Measurements from ENCODE around the gene UGT3A2. TPM values are rescaled to one million over a fixed set of nuclear protein-coding genes. Genes with fewer than 3 reads are reported as not detected.
"Not testable (repeated sequence)": the region's sequence is repeated elsewhere in the genome, so short reads cannot be mapped to it uniquely, and the experiment has no call there.

UGT3A2 gene
- polyA plus RNA-seq, 4 donors, result 11.2 to 18.7 (median 15.2) TPM

DNA sequence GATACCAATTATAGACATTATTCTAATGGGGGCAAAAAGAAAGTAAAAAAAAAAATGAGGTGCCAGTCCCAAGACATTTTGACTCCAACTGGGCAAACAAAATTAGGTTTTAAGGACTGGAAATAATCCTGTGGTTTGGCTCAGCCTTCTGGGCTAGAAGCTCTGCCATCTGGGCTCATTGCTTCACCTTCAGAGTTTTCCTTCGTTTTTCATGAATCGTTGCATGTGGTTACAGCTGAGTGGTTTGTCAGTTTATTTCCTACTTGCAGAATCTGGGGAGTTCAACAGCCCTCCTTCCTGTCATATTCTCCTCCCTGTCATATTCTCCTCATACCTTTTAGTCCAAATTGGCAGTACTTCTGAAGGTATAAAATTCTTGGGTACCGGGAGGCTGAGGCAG, 12.0 kb downstream of the UGT3A2 start:
- DNase-seq (ENCODE audit: low read depth in 4 of 4, low spot score in 3 of 4), result no peak

DNA sequence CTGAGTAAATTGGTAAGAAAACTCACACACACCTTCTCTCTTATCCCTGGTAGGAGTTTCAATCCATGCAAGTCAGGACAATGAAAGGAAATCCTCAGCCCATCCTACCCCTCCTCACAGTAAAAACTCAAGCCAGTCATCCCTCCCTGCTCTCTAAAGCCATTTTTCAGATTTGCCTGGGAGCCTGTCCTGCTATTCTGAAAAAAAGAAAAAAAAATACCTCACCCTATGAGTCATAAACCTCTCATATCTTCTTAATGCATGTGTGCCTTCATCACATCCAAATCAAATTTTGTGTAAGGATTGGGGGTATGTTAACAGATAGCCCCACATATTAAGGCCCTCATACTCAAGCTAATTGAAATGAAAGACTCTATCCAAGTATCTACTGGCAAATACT, 14.1 kb downstream of the UGT3A2 start:
- no peak for DNase-seq (ENCODE audit: low read depth in 4 of 4, low spot score in 3 of 4)

DNA sequence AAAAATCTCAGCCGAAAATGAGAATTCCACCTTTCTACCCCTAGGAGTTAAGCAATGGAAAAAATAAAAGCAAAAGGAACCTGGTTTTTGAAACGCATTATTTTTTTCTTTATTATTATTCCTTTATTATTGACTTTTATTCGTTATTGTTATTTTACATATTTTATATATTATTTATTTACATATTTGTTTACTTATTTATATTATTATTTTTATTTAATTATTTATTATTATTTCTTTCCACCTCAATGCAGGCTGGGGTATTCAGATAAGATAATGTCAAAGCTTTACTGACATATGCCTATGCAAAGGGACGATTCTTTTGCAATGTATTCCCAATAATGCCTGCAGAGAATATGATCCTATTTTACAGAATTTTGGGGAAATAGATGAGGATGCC, 16.7 kb downstream of the UGT3A2 start:
- no peak for DNase-seq (ENCODE audit: low read depth in 4 of 4, low spot score in 3 of 4)

DNA sequence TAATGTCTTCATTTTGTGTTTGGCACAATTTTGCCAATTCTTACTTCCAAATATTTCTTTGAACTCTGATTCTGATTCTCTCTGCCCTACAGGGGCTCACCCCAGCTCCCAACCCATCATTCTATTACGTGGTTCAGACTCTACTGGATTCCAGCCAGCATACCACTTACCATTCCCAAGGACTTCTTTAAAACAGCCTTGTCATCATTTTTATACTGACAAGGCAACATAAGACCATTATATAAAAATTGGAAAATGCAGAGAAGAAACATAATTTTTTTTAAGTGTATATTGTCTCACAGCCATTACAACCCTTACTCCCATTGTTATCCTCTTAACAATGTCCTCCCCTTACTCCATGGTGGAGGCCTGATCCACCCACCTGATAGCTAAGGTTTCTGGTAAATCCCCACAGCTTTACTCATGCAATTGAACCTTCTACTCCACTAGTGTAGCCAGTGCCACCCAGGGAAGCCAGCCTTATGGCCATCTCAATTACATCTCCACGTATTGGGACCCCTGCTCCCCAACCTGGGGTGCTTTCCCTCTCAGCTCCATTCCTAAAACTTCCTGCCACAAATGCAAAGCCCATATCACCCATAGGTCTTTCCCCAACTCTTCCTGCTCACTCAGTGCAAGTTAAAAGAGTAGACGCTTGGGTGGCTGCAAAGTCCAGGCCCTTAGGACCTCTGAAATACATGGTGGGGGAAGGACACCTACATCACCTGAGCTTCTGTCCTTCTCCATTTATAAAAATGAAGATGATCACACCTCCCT, 19.1 kb downstream of the UGT3A2 start:
- DNase-seq (ENCODE audit: low read depth in 4 of 4, low spot score in 3 of 4), result no peak

DNA sequence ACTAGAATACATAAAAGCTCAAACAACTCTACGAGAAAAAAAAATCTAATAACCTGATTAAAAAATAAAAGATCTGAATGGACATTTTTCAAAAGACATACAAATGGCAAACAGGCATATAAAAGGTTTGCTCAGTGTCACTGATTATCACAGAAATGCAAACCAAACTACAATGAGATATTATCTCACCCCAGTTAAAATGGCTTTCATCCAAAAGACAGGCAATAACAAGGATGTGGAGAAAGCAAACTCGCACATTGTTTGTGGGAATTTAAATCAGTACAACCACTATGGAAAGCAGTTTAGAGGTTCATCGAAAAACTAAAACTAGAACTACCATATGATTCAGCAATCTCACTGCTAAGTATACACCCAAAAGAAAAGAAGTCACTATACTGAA, 20.8 kb downstream of the UGT3A2 start:
- no peak for DNase-seq (ENCODE audit: low read depth in 4 of 4, low spot score in 3 of 4)

DNA sequence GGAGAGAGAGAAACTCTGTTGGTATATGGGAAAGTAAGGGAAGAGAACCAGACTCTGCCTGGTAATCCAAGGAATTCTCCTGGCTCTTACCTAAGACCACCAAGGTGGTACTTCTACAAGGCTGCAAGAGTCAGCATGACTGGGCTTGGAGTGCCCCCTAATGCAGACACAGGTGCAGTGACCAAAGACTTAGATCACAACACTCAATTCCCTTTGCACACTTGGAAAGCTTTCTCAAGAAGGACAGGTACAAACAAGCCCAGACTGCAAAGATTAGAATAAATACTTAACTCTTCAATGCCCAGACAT, 25.2 kb downstream of the UGT3A2 start:
- no peak for DNase-seq (ENCODE audit: low read depth in 4 of 4, low spot score in 3 of 4)

DNA sequence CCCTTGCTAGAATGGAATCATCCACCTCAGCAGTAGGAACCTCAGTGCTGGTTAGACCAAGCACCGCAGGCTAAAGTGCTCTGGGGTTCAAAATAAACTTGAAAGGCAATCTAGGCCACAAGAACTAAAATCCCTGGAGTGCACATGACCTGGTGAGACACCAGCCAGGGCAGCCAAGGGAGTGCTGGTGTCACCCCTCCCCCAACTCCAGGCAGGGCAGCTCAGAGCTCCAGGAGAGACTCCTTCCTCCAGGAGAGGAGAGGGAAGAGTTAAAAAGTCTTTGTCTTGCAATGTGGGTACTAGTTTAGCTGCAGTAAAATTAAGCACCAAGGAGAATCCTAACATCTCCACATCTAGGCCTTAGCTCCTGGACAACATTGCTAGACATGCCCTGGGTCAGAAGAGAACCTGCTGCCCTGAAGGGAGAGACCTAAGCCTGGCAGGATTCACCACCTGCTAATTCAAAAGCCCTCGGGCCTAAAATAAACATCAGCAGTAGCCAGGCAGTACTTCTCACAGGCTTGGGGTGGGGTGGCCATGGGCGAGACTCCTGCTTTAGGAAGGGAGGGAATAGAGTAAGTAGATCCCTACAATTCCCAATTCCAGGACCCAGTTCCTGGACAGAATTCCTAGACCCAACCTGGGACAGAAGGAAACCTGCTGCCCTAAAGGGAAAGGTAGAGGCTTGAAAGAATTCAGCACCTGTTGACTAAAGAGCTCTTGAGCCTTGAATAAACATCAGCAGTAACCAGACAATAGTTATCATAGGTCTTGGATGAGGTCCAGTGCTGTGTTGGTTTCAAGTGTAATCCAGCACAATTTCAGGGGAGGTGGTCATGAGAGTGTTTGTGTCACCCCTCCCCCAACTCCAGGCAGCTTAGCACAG, 25.8 kb downstream of the UGT3A2 start:
- DNase-seq (ENCODE audit: low read depth in 4 of 4, low spot score in 3 of 4), result no peak

DNA sequence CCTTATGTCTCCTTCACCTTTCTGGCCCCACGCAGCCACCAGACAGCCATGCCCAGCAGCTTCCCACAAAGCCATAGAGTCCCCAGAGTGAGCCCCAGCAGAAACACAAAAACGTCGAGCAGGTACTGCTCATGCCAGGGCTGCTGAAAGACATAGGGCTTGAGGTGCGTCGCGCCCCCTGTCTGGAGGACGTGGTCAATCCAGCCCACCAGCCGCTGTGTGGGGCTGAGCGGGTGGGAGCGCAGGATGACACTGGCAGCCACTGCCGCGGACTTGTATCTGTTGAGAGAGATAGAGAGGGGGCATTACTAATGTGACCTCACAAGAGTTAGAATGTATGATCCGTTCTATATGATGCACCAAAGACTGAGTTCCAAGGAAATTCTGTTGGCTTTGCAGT, 31.0 kb downstream of the UGT3A2 start:
- no peak for DNase-seq (ENCODE audit: low read depth in 4 of 4, low spot score in 3 of 4)

DNA sequence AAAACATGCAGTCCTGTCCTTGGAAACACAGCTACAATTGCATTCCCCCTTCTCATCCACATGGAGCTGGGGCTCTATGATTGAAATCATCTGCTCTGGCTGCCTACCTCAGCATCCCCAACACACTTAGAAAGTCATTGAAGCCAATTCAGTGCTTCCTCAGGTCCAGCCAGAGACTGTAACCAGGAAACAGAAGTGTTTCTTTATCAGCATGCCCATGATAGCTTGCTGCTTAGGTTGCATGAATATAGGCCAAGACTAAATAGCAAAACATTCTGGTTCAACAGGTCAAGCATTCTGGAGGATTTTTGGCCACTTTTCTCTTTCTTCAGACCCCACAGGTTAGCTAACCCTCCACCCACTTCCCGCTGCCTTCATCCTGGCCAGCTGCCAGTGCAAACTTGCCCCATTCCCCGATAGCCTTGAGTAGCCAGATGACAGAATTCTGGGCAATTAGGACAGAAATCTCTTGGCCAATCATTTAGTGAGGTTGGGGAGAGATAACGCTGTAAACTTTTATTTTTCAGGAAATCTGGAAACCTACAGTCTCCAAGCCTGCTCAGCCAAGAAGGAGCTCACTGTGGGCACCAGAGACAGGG, 32.0 kb downstream of the UGT3A2 start:
- DNase-seq (ENCODE audit: low read depth in 4 of 4, low spot score in 3 of 4), result not testable (repeated sequence)

DNA sequence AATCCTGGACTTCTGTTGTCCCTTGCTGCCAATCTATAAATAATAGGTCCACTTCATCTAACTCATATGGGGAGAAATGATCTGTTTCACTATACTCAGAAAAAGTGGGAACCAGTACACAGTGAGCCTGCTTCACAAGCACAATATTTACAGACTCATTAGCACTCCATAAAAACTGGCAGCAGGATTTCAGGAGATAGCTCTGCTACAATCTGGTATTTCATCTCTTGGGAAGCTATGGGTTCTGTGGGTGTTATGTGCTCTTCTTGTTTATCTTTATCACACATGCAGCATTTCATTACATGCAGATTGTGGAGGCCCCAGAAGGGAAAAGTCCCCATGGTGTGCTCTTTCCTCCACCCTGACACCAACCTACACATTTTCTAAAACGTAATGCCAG, 33.2 kb downstream of the UGT3A2 start:
- DNase-seq (ENCODE audit: low read depth in 4 of 4, low spot score in 3 of 4), result no peak

DNA sequence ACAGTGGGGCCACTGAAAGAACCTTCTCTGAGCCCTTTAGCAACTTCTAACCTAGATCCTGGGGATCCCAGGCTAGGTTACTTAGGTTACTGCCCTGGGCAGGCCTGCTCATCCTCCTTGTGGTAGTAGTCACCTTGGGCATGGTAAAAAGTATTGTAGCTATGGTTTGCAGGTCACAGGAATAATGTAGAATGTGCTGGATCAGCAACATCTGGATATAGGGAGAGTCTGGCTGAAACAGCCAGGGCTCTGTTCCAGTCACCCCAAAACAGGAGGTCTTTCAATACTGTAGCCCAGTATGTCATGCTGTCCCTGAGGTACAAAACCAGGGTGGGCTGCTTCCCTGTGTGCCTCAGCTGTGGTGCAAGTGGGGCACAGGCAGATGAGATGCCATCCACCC, 33.6 kb downstream of the UGT3A2 start:
- no peak for DNase-seq (ENCODE audit: low read depth in 4 of 4, low spot score in 3 of 4)

DNA sequence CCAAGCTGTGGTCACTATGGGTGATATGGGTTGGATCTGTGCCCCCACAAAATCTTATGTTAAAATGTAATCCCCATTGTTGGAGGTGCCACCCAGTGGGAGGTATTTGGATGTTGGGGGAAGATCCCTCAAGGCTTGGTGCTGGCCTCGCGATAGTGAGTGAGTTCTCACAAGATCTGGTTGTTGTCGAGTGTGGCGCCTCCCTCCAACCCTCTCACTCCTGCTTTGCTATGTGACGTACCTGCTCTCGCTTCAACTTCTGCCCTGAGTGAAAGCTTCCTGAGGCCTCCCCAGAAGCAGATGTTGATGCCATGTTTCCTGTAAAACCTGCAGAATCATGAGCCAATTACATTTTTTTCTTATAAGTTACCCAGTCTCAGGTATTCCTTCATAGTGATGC, 35.5 kb downstream of the UGT3A2 start:
- no peak for DNase-seq (ENCODE audit: low read depth in 4 of 4, low spot score in 3 of 4)

DNA sequence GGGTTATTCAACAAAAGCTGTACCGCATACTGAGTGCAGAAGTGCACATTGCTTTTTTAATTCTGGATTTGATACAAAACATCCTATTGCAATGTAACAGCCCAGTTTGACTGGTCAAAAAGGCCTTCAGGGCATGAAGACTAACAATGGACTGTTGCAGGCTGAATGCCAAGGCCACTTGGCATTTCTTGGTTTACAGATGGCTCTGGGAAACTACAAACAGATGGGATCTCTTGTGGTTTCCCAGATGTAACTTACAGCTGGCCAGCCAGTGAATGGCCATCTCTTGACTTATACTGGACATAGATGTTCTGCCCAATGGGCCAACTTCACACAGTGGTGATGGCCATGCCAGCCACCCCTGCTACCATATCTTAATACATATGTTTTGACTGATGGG, 36.8 kb downstream of the UGT3A2 start:
- no peak for DNase-seq (ENCODE audit: low read depth in 4 of 4, low spot score in 3 of 4)

DNA sequence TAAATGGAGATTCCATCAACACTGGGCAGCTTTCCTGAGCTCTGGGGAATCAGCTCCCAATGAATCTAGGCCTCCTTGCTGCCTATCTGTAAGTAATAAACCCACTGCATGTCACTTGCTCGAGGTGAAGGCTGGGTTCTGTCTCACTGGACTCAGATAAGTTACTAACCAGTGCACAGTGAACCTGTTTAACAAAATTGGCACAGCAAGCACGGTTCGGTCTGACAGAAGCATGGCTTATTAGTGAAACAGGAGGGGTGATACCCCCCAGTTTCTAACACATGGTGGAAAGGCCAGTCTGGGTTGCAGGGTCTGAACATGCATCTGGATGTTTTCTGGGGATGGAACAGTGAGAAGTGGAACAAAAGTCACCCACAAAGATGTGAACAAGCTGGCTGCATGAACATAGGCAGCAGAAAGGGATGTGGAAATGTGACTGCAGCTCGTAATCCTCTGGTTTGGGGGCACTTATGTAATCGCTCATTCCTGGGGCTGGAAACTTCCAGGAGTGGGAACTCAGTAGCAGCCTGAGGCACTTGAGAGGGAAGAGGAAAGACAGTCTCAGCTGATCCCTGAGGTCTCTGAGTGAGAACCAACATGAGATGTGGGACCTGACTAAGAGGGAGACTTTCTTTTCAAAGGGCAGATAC, 37.7 kb downstream of the UGT3A2 start:
- DNase-seq (ENCODE audit: low read depth in 4 of 4, low spot score in 3 of 4), result no peak

DNA sequence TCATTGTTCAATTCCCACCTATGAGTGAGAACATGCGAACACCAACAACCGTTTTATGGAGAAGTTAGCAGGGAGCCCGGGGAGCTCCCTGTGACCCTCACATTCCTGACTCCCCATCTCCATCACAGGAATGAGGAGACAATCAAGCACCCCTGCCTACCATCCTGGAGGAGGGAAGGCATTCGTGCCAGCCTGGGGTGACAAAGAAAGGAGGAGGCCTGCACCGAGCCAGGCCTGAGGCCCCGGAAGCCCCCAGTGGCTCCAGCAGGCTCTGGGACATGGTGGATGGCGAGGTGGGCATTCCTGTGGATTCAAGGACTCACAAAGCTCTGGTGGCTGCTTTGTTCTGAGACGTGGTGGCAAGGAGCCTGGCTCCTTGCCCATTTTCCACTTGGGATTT, 39.0 kb downstream of the UGT3A2 start:
- no peak for DNase-seq (ENCODE audit: low read depth in 4 of 4, low spot score in 3 of 4)

DNA sequence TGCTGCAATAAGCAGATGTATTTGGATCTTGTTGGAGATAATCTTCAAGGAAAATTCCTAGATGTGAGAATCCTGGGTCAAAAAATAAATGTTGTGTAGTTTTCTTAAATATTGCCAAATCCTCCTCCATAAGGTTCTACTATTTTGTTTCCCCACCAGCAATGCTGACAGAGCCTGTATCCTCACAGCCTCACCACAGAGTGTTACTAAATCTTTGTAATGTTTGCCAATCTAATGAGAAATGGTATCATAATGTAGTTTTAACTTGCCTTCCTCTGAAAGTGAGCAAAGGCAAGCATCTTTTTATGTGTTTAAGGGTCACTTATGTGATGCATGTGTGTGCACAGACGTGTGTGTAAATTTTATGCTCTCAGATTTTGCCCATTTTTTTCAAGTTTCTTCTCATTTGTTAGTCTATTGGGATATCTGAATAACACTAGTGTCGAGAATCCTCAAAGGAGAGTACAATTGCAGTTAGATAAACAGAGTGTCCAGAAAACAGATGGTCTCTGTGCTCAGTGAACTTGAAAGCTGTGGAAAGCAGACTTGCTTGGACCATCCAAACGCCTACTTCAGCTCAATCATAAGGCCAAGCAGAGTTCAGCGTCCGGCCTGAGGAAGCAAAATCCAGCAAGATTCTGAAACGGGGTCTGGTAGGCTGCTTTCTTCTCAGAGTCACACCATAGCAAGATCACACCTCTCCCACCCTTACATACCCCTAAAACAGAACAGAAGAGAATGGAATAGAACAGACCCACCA, 39.8 kb downstream of the UGT3A2 start:
- DNase-seq (ENCODE audit: low read depth in 4 of 4, low spot score in 3 of 4), result peak in 1 of 4 donors; percentile 14

DNA sequence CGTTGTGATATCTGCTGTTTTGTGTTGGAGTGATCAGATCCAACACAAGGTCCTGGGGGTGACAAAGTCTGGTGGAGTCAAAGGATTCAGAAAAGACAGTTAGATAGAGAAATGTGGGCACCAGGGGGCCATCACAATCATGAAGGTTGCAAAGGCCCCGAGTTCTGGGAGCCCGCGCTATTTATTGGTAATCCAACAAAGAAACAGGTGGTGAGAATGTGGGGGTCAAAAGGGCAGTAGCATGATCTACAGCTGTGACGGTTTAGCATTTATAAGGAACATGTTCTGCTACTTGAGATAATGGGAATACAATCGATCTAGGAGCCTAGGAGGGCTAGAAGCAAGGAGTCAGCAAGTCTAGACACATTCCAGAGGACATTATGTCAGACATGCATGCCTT, 44.4 kb downstream of the UGT3A2 start:
- not testable (repeated sequence) for DNase-seq (ENCODE audit: low read depth in 4 of 4, low spot score in 3 of 4)

DNA sequence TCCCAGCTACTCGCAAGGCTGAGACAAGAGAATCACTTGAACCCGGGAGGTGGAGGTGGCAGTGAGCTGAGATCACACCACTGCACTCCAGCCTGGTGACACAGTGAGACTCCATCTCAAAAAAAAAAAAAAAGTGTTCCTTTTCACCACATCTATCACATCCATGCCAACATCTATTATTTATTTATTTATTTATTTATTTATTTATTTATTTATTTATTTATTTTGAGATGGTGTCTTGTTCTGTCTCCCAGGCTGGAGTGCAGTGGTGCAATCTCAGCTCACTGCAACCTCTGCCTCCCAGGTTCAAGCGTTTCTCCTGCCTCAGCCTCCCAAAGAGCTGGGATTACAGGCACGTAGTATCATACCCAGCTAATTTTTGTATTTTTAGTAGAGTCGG, 47.1 kb downstream of the UGT3A2 start:
- not testable (repeated sequence) for DNase-seq (ENCODE audit: low read depth in 4 of 4, low spot score in 3 of 4)

DNA sequence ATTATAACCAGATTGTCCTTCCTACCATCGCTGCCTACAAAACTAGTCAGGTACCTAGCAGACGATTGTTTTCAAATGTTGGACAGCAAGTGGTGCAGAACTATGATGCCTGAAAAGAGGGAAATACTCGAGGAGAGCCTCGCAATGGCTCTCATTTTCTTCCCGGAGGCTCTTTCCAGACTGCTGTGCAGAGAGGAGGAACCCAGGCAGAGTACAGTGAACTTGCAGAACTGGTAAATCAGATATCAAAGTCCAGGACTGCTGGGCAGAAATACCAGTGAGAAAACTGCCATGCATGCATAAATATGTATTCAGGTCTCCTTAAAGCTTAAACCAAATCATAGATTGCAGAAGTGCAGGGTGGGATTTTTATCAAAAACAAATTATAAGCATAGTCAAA, 49.1 kb downstream of the UGT3A2 start:
- DNase-seq (ENCODE audit: low read depth in 4 of 4, low spot score in 3 of 4), result no peak

DNA sequence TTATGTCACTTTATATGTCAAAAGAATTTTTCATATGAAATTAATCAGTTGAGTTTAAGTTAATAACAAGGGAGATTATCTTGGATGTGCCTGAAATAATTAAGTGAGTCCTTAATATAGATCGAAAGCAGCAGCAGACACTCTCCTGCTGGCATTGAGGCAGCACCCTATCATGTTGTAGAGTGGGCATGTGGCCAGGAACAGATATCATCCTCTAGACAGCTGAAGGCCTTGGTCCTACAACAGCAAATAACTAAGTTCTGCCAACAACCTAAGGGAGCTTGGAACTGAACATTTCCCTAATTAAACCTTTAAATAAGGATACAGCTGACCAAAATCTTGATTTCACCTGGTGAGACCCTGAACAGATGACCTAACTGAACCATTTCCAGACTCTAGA, 49.7 kb downstream of the UGT3A2 start:
- no peak for DNase-seq (ENCODE audit: low read depth in 4 of 4, low spot score in 3 of 4)

DNA sequence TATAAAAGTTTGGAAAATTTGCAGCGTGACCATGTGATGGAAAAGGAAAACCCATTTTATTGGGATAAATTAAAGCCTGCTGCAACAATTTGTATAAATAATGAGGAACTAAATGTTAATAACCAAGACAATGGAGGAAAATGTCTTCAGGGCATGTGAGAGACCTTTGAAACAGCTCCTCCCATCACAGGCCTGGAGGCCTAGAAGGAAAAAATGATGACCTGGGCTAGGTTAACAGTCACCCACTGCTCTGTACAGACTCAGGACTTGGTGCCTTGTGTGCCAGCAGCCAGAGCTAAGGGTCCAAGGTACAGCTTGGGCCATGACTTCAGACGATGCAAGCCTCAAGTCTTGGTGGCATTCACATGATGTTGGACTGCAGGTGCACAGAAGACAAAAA, 53.5 kb downstream of the UGT3A2 start:
- no peak for DNase-seq (ENCODE audit: low read depth in 4 of 4, low spot score in 3 of 4)
